Ishikawa (cell line): ENCODE measurements around the gene ANKFY1.

ENCODE experiments used
- CEBPB ChIP-seq: IDR thresholded peaks from 2 replicates; pipeline ENCODE4 v1.6.1; 2012
- CREB1 ChIP-seq: IDR thresholded peaks from 2 replicates; pipeline ENCODE4 v1.6.1; 2012; ENCODE audit warnings: low read depth
- EP300 ChIP-seq: IDR thresholded peaks from 2 replicates; pipeline ENCODE4 v1.6.1; 2012; ENCODE audit warnings: borderline replicate concordance
- MAX ChIP-seq: IDR thresholded peaks from 2 replicates; pipeline ENCODE4 v1.6.1; 2012
- NFIC ChIP-seq: IDR thresholded peaks from 2 replicates; pipeline ENCODE4 v1.6.1; 2012
- RAD21 ChIP-seq: IDR thresholded peaks from 2 replicates; pipeline ENCODE4 v1.6.1; 2012; ENCODE audit warnings: low read depth
- REST ChIP-seq: IDR thresholded peaks from 2 replicates; pipeline ENCODE4 v1.6.1; 2012; ENCODE audit warnings: low read depth, mild to moderate bottlenecking
- TAF1 ChIP-seq: IDR thresholded peaks from 2 replicates; pipeline ENCODE4 v1.6.1; 2012; ENCODE audit warnings: low read depth, mild to moderate bottlenecking
- TCF12 ChIP-seq: IDR thresholded peaks from 2 replicates; pipeline ENCODE4 v1.6.1; 2012; ENCODE audit warnings: low read depth
- TEAD4 ChIP-seq: IDR thresholded peaks from 2 replicates; pipeline ENCODE4 v1.6.1; 2012
- YY1 ChIP-seq: IDR thresholded peaks from 2 replicates; pipeline ENCODE4 v1.6.1; 2012; ENCODE audit warnings: low read depth

- TF ChIP-seq TEAD4 (no peak), TAF1 (no peak), RAD21 (no peak), CEBPB (no peak), YY1 (no peak), TCF12 (no peak), EP300 (no peak), NFIC (no peak), MAX (no peak), CREB1 (no peak), REST (no peak)
Observed at GRCh38 chr17:4272213-4272971, 8.6 kb upstream of the ANKFY1 start.
